Stimulated activated CD4-positive, alpha-beta T cell treated with anti-CD3 and anti-CD28 coated beads, Interleukin-1b, Interleukin-23, amount 100 ng/mL, for 1 hour (primary cell): ENCODE data around the gene STMP1.
"Not testable (repeated sequence)": the region's sequence is repeated elsewhere in the genome, so short reads cannot be mapped to it uniquely, and the experiment has no call there.

ENCODE experiments used
- DNase-seq, 2 donors: peaks; one replicate each; pipeline ENCODE4 v3.0.0-alpha.2; 2020; ENCODE audit warnings: low read depth in 2 of 2

Gene STMP1

GRCh38 chr7:135664046-135664589, 1.8 kb downstream of the STMP1 start:
- DNase-seq: no peak

GRCh38 chr7:135665042-135665441, 2.7 kb downstream of the STMP1 start:
- DNase-seq: no peak

- no peak for DNase-seq
Observed at GRCh38 chr7:135666156-135666555, 3.8 kb downstream of the STMP1 start.

GRCh38 chr7:135666846-135667245, 4.5 kb downstream of the STMP1 start:
- DNase-seq: no peak

- DNase-seq: not testable (repeated sequence)
Observed at GRCh38 chr7:135667626-135668025, 5.3 kb downstream of the STMP1 start.

- not testable (repeated sequence) for DNase-seq
Observed at GRCh38 chr7:135668852-135669395, 6.6 kb downstream of the STMP1 start.

- no peak for DNase-seq
Observed at GRCh38 chr7:135669774-135670173, 7.5 kb downstream of the STMP1 start.

- DNase-seq: no peak
Observed at GRCh38 chr7:135670179-135670578, 7.9 kb downstream of the STMP1 start.

- no peak for DNase-seq
Observed at GRCh38 chr7:135672560-135673359, 10.4 kb downstream of the STMP1 start.

GRCh38 chr7:135673360-135673706, 11.0 kb downstream of the STMP1 start:
- DNase-seq: no peak

- DNase-seq: no peak
Observed at GRCh38 chr7:135678612-135679575, 16.6 kb downstream of the STMP1 start.

- DNase-seq: no peak
Observed at GRCh38 chr7:135681762-135682161, 19.4 kb downstream of the STMP1 start.

GRCh38 chr7:135682191-135682590, 19.9 kb downstream of the STMP1 start:
- no peak for DNase-seq

- no peak for DNase-seq
Observed at GRCh38 chr7:135683609-135684008, 21.3 kb downstream of the STMP1 start.

GRCh38 chr7:135684136-135684535, 21.8 kb downstream of the STMP1 start:
- no peak for DNase-seq

GRCh38 chr7:135684699-135685098, 22.4 kb downstream of the STMP1 start:
- no peak for DNase-seq

- no peak for DNase-seq
Observed at GRCh38 chr7:135685306-135686084, 23.2 kb downstream of the STMP1 start.

- no peak for DNase-seq
Observed at GRCh38 chr7:135687466-135687865, 25.2 kb downstream of the STMP1 start.

- no peak for DNase-seq
Observed at GRCh38 chr7:135690566-135690965, 28.3 kb downstream of the STMP1 start.

- no peak for DNase-seq
Observed at GRCh38 chr7:135692055-135692454, 29.7 kb downstream of the STMP1 start.

GRCh38 chr7:135692606-135693005, 30.3 kb downstream of the STMP1 start:
- not testable (repeated sequence) for DNase-seq
